Activated T-helper 1 cell treated with anti-CD3 and anti-CD28 coated beads, Interleukin-2, amount 50 U/mL, for 16 hours (primary cell): Measurements from ENCODE around the gene CDK7.
"Not testable (repeated sequence)": the region's sequence is repeated elsewhere in the genome, so short reads cannot be mapped to it uniquely, and the experiment has no call there.

Source experiments
- DNase-seq, 2 donors: peaks; one replicate each; pipeline ENCODE4 v3.0.0-alpha.2; 2020; ENCODE audit warnings: low read depth in 1 of 2, low spot score in 1 of 2

CDK7 gene

GRCh38 chr5:69234457-69235268 lies at the start of gene CDK7:
Gene CDK7, plus strand, starts transcription at chr5:69234886. Its CDS starts 90 bp downstream, at chr5:69234976.
- peak; percentile 80 to 85 for DNase-seq

DNA sequence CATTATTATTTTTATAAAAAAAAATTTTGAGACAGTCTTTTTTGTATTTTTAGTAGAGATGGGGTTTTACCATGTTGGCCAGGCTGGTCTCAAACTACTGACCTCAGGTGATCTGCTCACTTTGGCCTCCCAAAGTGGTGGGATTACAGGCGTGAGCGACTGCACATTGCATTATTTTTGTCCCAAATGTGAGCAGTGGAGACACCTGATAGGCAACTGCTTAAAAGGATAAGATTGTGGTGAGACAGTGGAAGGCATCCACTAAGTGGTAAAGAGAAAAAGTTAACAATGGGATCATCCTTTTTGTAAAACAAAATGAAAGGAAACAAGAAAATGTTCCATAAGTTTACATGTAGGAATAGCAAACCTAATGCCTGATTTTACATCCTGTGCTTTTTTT lies 47.3 kb upstream of the CDK7 start:
- DNase-seq: no peak

- no peak for DNase-seq
These were observed 45.9 kb upstream of the CDK7 start for GRCh38 chr5:69188811-69189161.

DNA sequence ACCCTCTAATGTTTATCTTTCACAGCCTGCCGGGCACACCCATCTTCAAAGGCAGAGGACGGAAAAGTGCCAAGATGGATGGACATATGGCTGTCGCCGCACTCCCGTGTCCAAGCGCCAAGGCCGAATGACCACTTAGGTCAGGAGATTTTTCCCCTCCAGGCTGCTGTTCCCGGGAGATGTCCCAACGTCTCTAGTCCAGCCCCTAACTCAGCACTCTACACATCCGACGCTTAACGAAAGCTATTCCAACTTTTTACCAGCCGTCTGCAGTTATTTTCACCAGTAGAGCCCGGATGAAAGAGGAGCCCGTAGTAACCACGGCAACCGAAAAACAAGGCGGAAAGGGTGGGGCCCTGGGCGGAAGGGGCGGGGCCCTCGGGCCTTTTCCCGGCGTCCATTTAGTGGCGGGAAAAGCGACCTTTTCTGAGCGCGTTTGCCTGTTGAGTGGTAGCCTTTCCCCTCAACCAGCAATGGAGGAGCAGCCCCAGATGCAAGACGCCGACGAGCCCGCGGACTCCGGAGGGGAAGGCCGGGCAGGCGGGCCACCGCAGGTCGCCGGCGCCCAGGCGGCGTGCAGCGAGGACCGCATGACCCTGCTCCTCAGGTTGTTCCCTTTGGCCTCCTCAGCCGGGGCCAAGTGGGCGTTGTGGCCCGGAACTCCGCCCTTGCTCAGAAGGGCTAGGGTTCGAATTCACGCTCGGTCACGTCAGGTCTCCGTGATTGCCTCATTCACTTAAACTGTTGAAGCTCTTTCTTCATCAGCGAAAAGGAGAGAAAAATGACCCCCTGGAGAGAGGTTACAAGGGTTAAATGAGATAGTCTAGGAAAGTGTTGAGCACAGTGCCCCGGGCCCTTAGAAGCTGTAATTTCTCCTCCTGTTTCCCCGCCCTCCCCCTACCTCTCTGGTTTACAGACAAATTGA lies 45.3 kb upstream of the CDK7 start, which contains the start of gene CENPH:
Gene CENPH, plus strand, starts transcription at position 422 of the 925 bp plus-strand sequence. Its CDS starts 52 bp downstream, at position 474.
- DNase-seq: peak; percentile 76 to 83

- DNase-seq: no peak
These were observed 32.2 kb upstream of the CDK7 start for GRCh38 chr5:69202497-69202896.

DNA sequence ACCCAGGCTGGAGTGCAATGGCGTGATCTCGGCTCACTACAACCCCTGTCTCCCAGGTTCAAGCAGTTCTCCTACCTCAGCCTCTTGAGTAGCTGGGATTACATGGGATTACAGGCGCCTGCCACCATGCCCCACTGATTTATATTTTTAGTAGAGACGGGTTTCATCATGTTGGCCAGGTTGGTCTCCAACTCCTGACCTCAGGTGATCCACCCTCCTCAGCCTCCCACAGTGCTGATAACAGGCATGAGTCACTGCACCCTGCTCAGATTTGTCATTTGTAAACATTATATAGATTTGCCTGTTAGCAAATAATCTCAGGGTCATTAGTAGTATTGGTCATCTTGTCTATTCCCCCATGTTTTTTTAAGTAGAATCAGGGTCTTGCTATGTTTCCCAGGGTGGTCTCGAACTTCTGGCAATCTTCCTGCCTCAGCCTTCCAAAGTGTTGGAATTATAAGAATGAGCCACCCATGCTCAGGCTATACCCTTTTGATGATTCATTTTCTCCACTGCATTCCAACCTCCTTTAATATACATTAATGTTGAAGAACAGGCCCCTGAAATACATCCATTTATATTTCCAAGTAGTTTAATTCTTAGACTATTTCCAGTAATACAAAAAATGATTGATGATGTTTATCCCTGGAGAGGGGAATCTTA lies 28.0 kb upstream of the CDK7 start:
- no peak for DNase-seq

DNA sequence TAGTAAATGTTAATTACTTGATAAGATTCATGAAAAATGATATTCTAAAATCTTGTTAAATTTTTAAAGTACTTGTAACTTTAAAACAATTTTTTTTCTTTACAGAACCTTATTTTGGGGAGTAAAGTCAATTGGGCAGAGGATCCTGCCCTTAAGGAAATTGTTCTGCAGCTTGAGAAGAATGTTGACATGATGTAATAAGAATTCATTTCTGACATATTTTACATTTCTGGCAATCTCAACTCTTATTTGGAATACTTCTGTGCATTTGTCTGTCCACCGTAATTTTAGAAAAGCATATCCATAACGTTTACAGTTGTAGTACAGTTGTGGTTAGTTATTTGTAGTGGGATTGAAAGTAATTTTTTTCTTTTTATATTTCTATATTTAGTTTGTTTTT lies 25.1 kb upstream of the CDK7 start:
- DNase-seq: no peak

DNA sequence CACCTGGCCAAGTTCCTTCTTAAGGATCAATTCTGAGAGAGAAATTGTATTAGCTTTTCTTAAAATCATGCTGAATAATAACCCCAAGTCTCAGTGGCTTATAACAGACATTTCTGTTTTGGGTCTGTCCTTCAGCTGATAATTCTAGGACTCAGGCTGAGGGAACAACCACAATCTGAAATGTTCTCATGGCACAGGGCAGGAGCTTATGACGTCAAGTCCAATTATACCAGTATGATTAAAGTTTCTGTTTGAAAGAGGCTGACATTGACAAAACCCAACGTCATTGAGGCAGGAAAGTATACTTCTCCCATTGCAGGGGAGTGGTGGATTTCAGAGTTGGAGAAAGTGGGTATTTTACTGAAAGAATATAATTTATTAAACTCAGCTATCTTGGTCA lies 23.5 kb upstream of the CDK7 start:
- no peak for DNase-seq

GRCh38 chr5:69212022-69212421 lies 22.7 kb upstream of the CDK7 start:
- DNase-seq: no peak

DNA sequence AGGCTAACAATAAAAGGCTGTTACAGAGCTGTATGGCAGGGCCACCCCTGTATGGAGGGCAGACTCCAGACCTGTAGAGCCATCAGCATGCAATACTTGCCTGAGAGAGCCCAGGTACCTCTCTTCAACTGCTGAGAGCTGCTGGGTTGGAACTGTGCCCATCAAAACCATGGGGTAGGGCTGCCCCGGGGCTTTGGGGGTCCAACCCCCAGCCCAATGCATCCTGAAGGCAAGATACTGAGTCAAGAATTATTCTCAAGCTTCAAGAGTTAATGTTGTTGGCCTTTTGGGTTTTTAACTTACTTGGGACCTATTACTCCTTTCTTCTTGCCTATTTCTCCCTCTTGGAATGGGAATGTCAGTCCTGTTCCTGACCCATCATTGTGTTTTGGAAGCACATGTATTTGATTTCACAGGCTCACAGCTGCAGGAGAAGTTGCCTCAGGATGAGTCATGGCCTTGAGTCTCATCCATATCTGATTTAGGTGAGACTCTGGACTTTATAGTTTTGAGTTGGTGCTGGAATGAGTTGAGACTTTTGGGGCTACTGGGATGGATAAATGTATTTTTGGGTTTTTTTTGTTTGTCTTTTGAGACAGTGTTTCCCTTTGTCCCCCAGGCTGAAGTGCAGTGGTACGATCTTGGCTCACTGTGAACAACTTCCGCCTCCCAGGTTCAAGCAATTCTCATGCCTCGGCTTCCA lies 21.0 kb upstream of the CDK7 start:
- no peak for DNase-seq

DNA sequence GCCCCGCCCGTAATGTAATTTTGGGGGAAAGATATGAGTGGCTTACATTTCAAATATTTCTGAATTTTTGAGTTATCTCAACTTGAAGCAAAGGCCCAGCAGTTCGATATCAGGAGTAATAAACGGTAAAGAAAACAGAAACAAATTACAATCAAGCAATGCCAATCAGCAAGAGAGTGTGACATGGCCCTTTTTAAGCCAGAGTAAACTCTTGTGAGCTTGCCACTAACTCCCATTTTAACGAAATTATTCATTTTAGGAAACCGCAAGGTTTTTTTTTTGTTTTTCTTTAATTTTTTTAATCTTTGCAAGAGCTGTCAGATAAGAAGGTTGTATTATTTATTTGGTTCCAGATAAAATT lies 17.6 kb upstream of the CDK7 start:
- no peak for DNase-seq

DNA sequence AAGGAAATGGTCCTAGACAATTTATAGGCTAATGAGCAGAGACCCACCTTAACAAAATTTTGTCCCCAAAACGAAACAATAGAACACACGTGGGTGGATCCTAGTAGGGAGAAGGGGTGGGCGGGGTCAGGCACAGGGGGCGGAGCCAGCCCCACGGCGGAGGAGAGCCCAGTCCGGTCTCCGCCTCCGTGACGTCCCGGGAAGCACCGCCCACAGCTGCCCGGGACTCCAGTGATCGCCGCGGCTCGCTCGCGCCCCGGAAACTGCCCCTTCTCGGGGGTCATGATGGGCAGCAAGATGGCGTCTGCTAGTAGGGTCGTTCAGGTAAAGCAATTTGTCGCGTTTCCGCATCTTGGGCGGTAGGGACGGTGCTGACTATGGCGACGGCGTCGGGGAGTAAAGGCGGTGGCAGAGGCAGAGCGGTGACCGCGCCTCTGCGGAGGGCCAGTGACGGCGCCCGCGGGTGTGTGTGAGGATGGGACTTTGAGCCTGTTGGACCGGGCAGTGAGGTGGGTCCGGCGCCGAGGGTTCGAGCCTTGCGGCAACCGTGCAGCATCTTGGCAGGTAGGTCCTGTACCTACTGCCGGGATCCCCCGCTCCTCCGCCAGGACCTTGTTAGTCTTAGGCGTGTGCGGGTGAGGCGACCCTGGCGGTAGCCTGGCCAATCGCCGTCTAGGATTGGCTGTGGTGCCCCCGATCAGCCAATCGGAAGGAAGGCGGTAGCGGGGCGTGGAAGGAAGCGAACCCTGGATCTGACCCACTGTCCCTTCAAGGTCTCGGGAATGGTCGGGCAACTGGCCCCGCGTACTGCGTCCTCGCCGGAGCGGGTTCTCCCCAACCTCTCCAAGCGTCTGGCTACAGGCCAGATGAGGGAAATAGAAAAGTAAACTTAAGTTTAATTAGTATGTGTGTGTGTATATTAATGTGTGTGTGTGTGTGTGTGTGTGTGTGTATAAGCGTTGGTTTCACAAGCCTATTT lies 16.8 kb upstream of the CDK7 start:
- DNase-seq: peak; percentile 85 to 91

- DNase-seq: no peak
These were observed 14.7 kb upstream of the CDK7 start for GRCh38 chr5:69219939-69220338.

DNA sequence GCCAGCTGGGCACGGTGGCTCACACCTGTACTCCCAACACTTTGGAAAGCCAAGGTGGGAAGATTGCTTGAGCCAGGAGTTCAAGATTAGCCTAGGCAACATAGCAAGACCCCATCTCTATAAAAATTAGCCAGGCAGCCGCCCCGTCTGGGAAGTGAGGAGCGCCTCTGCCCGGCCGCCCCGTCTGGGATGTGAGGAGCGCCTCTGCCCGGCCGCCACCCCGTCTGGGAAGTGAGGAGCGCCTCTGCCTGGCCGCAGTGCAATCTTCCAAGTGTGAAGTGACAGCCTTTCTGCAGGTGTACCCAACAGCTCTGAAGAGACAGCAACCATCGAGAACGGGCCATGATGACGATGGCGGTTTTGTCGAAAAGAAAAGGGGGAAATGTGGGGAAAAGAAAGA lies 14.3 kb upstream of the CDK7 start:
- DNase-seq: not testable (repeated sequence)

GRCh38 chr5:69220833-69221232 lies 13.9 kb upstream of the CDK7 start:
- DNase-seq: not testable (repeated sequence)

DNA sequence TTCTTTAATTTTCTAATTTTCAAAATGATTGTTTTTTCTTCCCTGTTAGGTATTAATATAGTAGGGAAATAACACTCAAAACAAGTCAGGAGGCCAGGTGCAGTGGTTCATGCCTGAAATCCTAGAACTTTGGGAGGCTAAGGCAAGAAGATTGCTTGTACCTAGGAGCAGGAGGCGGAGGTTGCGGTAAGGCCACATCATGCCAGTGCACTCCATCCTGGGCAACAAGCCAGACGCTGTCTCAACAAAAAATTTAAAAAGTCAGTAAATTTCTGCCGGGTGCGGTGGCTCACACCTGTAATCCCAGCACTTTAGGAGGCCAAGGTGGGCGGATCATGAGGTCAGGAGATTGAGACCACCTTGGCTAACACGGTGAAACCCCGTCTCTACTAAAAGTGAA lies 10.2 kb upstream of the CDK7 start:
- DNase-seq: no peak

DNA sequence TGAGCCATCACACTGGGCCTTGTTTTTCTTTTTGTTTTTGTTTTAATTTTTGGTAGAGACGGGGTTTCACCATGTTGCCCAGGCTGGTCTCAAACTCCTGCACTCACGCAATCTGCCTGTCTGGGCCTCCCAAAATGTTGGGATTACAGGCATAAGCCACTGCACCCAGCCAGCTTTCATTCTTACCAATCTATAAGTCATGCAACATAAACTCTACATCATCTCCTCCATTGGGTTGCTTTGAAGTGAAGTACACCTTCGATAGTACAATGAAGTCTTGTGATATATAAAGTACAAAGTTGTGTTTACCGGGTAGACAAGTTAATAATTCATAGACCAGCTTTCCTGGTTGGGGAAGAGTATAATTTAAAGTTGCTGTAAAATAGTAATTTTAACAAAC lies 8.8 kb upstream of the CDK7 start:
- DNase-seq: no peak

GRCh38 chr5:69230181-69230580 lies 4.5 kb upstream of the CDK7 start:
- no peak for DNase-seq

GRCh38 chr5:69231281-69231680 lies 3.4 kb upstream of the CDK7 start:
- no peak for DNase-seq

GRCh38 chr5:69231851-69232250 lies 2.8 kb upstream of the CDK7 start:
- no peak for DNase-seq
